IPS-15b (cell line): ENCODE measurements around the gene CEP112.

Source experiments
- H3K27me3 ChIP-seq: one replicate; pipeline ENCODE4 v1.6.1; 2013; ENCODE audit warnings: low read length; ENCODE audit not compliant: control insufficient read depth, insufficient read depth
- H3K36me3 ChIP-seq: one replicate; pipeline ENCODE4 v1.6.1; 2013; ENCODE audit warnings: low read length; ENCODE audit not compliant: control insufficient read depth, insufficient read depth
- H3K4me1 ChIP-seq: one replicate; pipeline ENCODE4 v1.6.1; 2013; ENCODE audit warnings: mild to moderate bottlenecking, low read length; ENCODE audit not compliant: control insufficient read depth, insufficient read depth
- H3K4me3 ChIP-seq: one replicate; pipeline ENCODE4 v1.5.1; 2013; ENCODE audit warnings: low read depth, low read length
- H3K9ac ChIP-seq: one replicate; pipeline ENCODE4 v1.6.1; 2013; ENCODE audit warnings: low read depth, mild to moderate bottlenecking, low read length
- H3K9me3 ChIP-seq: one replicate; pipeline ENCODE4 v1.6.1; 2013; ENCODE audit warnings: mild to moderate bottlenecking, low read length; ENCODE audit not compliant: control insufficient read depth, insufficient read depth

CEP112 gene

GRCh38 chr17:66222798-66223350 is 30.9 kb upstream of the CEP112 start:
- Histone ChIP-seq H3K36me3 (no peaks in the 10 kb centered on the region), H3K4me3 (no peak overlapping the region), H3K9ac (no peak overlapping the region), H3K9me3 (no peaks in the 10 kb centered on the region), H3K27me3 (no peaks in the 10 kb centered on the region), H3K4me1 (no peaks in the 10 kb centered on the region)

- Histone ChIP-seq H3K9ac (no peak overlapping the region), H3K4me1 (no peaks in the 10 kb centered on the region), H3K36me3 (no peaks in the 10 kb centered on the region), H3K27me3 (no peaks in the 10 kb centered on the region), H3K4me3 (no peak overlapping the region), H3K9me3 (no peaks in the 10 kb centered on the region)
These were observed 30.0 kb upstream of the CEP112 start for GRCh38 chr17:66221755-66222530.

GRCh38 chr17:66221343-66221742 is 29.4 kb upstream of the CEP112 start:
- no peak overlapping the region for H3K9ac ChIP-seq
- no peaks in the 10 kb centered on the region for H3K27me3 ChIP-seq
- no peaks in the 10 kb centered on the region for H3K4me1 ChIP-seq
- H3K36me3 ChIP-seq, result no peaks in the 10 kb centered on the region
- H3K9me3 ChIP-seq, result no peaks in the 10 kb centered on the region
- H3K4me3 ChIP-seq, result no peak overlapping the region

GRCh38 chr17:66220079-66220835 is 28.3 kb upstream of the CEP112 start:
- H3K9ac ChIP-seq, result no peak overlapping the region
- H3K4me3 ChIP-seq, result no peak overlapping the region
- H3K27me3 ChIP-seq, result no peaks in the 10 kb centered on the region
- H3K4me1 ChIP-seq, result no peaks in the 10 kb centered on the region
- no peaks in the 10 kb centered on the region for H3K9me3 ChIP-seq
- H3K36me3 ChIP-seq, result no peaks in the 10 kb centered on the region

- Histone ChIP-seq H3K4me3 (no peak overlapping the region), H3K9me3 (no peaks in the 10 kb centered on the region), H3K9ac (no peak overlapping the region), H3K4me1 (no peaks in the 10 kb centered on the region), H3K36me3 (no peaks in the 10 kb centered on the region), H3K27me3 (no peaks in the 10 kb centered on the region)
These were observed 23.6 kb upstream of the CEP112 start for GRCh38 chr17:66215529-66215911.

- H3K27me3 ChIP-seq, result no peaks in the 10 kb centered on the region
- H3K4me1 ChIP-seq, result no peaks in the 10 kb centered on the region
- no peak overlapping the region for H3K9ac ChIP-seq
- H3K36me3 ChIP-seq, result no peaks in the 10 kb centered on the region
- no peak overlapping the region for H3K4me3 ChIP-seq
- H3K9me3 ChIP-seq, result no peaks in the 10 kb centered on the region
These were observed 23.1 kb upstream of the CEP112 start for GRCh38 chr17:66214884-66215528.

- Histone ChIP-seq H3K27me3 (no peaks in the 10 kb centered on the region), H3K9ac (no peak overlapping the region), H3K36me3 (no peaks in the 10 kb centered on the region), H3K4me3 (no peak overlapping the region), H3K9me3 (no peaks in the 10 kb centered on the region), H3K4me1 (no peaks in the 10 kb centered on the region)
These were observed 19.3 kb upstream of the CEP112 start for GRCh38 chr17:66211047-66211810.

GRCh38 chr17:66210208-66210574 is 18.3 kb upstream of the CEP112 start:
- H3K27me3 ChIP-seq, result no peaks in the 10 kb centered on the region
- H3K4me3 ChIP-seq, result no peak overlapping the region
- no peaks in the 10 kb centered on the region for H3K9me3 ChIP-seq
- H3K9ac ChIP-seq, result no peak overlapping the region
- no peaks in the 10 kb centered on the region for H3K36me3 ChIP-seq
- no peaks in the 10 kb centered on the region for H3K4me1 ChIP-seq

- Histone ChIP-seq H3K4me1 (no peaks in the 10 kb centered on the region), H3K9me3 (no peaks in the 10 kb centered on the region), H3K4me3 (no peak overlapping the region), H3K27me3 (no peaks in the 10 kb centered on the region), H3K9ac (no peak overlapping the region), H3K36me3 (no peaks in the 10 kb centered on the region)
These were observed 16.0 kb upstream of the CEP112 start for GRCh38 chr17:66207936-66208335.

GRCh38 chr17:66203274-66204015 is 11.5 kb upstream of the CEP112 start:
- no peak overlapping the region for H3K9ac ChIP-seq
- H3K4me1 ChIP-seq, result no peaks in the 10 kb centered on the region
- H3K9me3 ChIP-seq, result no peaks in the 10 kb centered on the region
- H3K36me3 ChIP-seq, result no peaks in the 10 kb centered on the region
- no peak overlapping the region for H3K4me3 ChIP-seq
- H3K27me3 ChIP-seq, result no peaks in the 10 kb centered on the region

GRCh38 chr17:66200685-66201092 is 8.8 kb upstream of the CEP112 start:
- no peaks in the 10 kb centered on the region for H3K4me1 ChIP-seq
- no peaks in the 10 kb centered on the region for H3K9me3 ChIP-seq
- no peak overlapping the region for H3K4me3 ChIP-seq
- H3K27me3 ChIP-seq, result no peaks in the 10 kb centered on the region
- no peak overlapping the region for H3K9ac ChIP-seq
- no peaks in the 10 kb centered on the region for H3K36me3 ChIP-seq
